Measurements from ENCODE around the gene BPHL. TPM values are rescaled to one million over a fixed set of nuclear protein-coding genes. Genes with fewer than 3 reads are reported as not detected.

BPHL gene
- total RNA-seq, 2 donors from 2014 or later, result 9.1 to 9.2 TPM

GRCh38 chr6:3094815-3095214 lies 23.7 kb upstream of the BPHL start:
- no peaks in the 10 kb centered on the region for H3K4me1 Mint-ChIP-seq
- no peak overlapping the region for H3K4me3 Mint-ChIP-seq
- no peaks in the 10 kb centered on the region for H3K9me3 Mint-ChIP-seq
- H3K27ac Mint-ChIP-seq, result no peak overlapping the region
- peaks cover 66% of the 10 kb centered on the region for H3K36me3 Mint-ChIP-seq (ENCODE audit: low read depth)
- no peak for ATAC-seq (replicated peaks)
- H3K27me3 Mint-ChIP-seq, result no peaks in the 10 kb centered on the region

- Mint-ChIP-seq H3K27ac (no peak overlapping the region), H3K4me1 (no peaks in the 10 kb centered on the region), H3K9me3 (no peaks in the 10 kb centered on the region), H3K4me3 (no peak overlapping the region), H3K36me3 (ENCODE audit: low read depth) (peaks cover 92% of the 10 kb centered on the region), H3K27me3 (no peaks in the 10 kb centered on the region)
- peak; percentile 89 for ATAC-seq (replicated peaks)
These were observed 15.6 kb upstream of the BPHL start for GRCh38 chr6:3102875-3103274.

GRCh38 chr6:3108746-3109414 lies 9.6 kb upstream of the BPHL start:
- H3K9me3 Mint-ChIP-seq, result no peaks in the 10 kb centered on the region
- H3K4me1 Mint-ChIP-seq, result no peaks in the 10 kb centered on the region

GRCh38 chr6:3109761-3110160 lies 8.8 kb upstream of the BPHL start:
- no peak overlapping the region for H3K27ac Mint-ChIP-seq
- no peaks in the 10 kb centered on the region for H3K9me3 Mint-ChIP-seq
- no peak for ATAC-seq (replicated peaks)
- no peak overlapping the region for H3K4me3 Mint-ChIP-seq
- peaks cover 96% of the 10 kb centered on the region for H3K36me3 Mint-ChIP-seq (ENCODE audit: low read depth)
- no peaks in the 10 kb centered on the region for H3K27me3 Mint-ChIP-seq
- H3K4me1 Mint-ChIP-seq, result no peaks in the 10 kb centered on the region

More at GRCh38 chr6:3108746-3109414, 9.6 kb upstream of the BPHL start:
- H3K27me3 Mint-ChIP-seq, result no peaks in the 10 kb centered on the region
- no peak overlapping the region for H3K4me3 Mint-ChIP-seq
- ATAC-seq (replicated peaks), result no peak
- H3K36me3 Mint-ChIP-seq (ENCODE audit: low read depth), result peaks cover 97% of the 10 kb centered on the region
- H3K27ac Mint-ChIP-seq, result peak overlapping the region; percentile 8

GRCh38 chr6:3114377-3114776 lies 4.1 kb upstream of the BPHL start:
- H3K9me3 Mint-ChIP-seq, result no peaks in the 10 kb centered on the region
- peaks cover 12% of the 10 kb centered on the region for H3K4me1 Mint-ChIP-seq
- H3K27me3 Mint-ChIP-seq, result no peaks in the 10 kb centered on the region
- H3K27ac Mint-ChIP-seq, result no peak overlapping the region
- ATAC-seq (replicated peaks), result no peak
- peaks cover 56% of the 10 kb centered on the region for H3K36me3 Mint-ChIP-seq (ENCODE audit: low read depth)
- H3K4me3 Mint-ChIP-seq, result no peak overlapping the region

- Mint-ChIP-seq H3K9me3 (no peaks in the 10 kb centered on the region), H3K4me1 (peaks cover 14% of the 10 kb centered on the region), H3K27ac (peak overlapping the region; percentile 65), H3K4me3 (peak overlapping the region; percentile 82), H3K36me3 (ENCODE audit: low read depth) (peaks cover 21% of the 10 kb centered on the region), H3K27me3 (no peaks in the 10 kb centered on the region)
- no peak for ATAC-seq (replicated peaks)
These were observed 579 bp upstream of the BPHL start for GRCh38 chr6:3117912-3118352.

- H3K27ac Mint-ChIP-seq, result peak overlapping the region; percentile 39
These were observed 671 bp downstream of the BPHL start for GRCh38 chr6:3119040-3119723.

GRCh38 chr6:3120765-3121089 lies 2.2 kb downstream of the BPHL start:
- Mint-ChIP-seq H3K4me3 (no peak overlapping the region), H3K9me3 (no peaks in the 10 kb centered on the region), H3K27ac (no peak overlapping the region), H3K4me1 (peaks cover 14% of the 10 kb centered on the region), H3K27me3 (no peaks in the 10 kb centered on the region), H3K36me3 (ENCODE audit: low read depth) (no peaks in the 10 kb centered on the region)
- no peak for ATAC-seq (replicated peaks)

More at GRCh38 chr6:3119040-3119723, 671 bp downstream of the BPHL start:
- Mint-ChIP-seq H3K9me3 (no peaks in the 10 kb centered on the region), H3K4me1 (peaks cover 14% of the 10 kb centered on the region), H3K4me3 (peak overlapping the region; percentile 82), H3K27me3 (no peaks in the 10 kb centered on the region), H3K36me3 (ENCODE audit: low read depth) (peaks cover 10% of the 10 kb centered on the region)
- ATAC-seq (replicated peaks), result peak; percentile 27

GRCh38 chr6:3122823-3123182 lies 4.3 kb downstream of the BPHL start:
- H3K9me3 Mint-ChIP-seq, result no peaks in the 10 kb centered on the region
- no peak for ATAC-seq (replicated peaks)
- no peaks in the 10 kb centered on the region for H3K27me3 Mint-ChIP-seq
- H3K27ac Mint-ChIP-seq, result no peak overlapping the region
- H3K36me3 Mint-ChIP-seq (ENCODE audit: low read depth), result no peaks in the 10 kb centered on the region
- peaks cover 9% of the 10 kb centered on the region for H3K4me1 Mint-ChIP-seq
- no peak overlapping the region for H3K4me3 Mint-ChIP-seq

- no peak overlapping the region for H3K27ac Mint-ChIP-seq
- H3K9me3 Mint-ChIP-seq, result no peaks in the 10 kb centered on the region
- H3K4me1 Mint-ChIP-seq, result no peaks in the 10 kb centered on the region
- no peaks in the 10 kb centered on the region for H3K27me3 Mint-ChIP-seq
- no peak for ATAC-seq (replicated peaks)
- no peaks in the 10 kb centered on the region for H3K36me3 Mint-ChIP-seq (ENCODE audit: low read depth)
- no peak overlapping the region for H3K4me3 Mint-ChIP-seq
These were observed 6.2 kb downstream of the BPHL start for GRCh38 chr6:3124667-3125066.

- Mint-ChIP-seq H3K27ac (no peak overlapping the region), H3K4me1 (no peaks in the 10 kb centered on the region), H3K4me3 (no peak overlapping the region), H3K27me3 (no peaks in the 10 kb centered on the region), H3K9me3 (no peaks in the 10 kb centered on the region), H3K36me3 (ENCODE audit: low read depth) (peaks cover 6% of the 10 kb centered on the region)
- ATAC-seq (replicated peaks), result no peak
These were observed 7.3 kb downstream of the BPHL start for GRCh38 chr6:3125815-3126214.

- H3K36me3 Mint-ChIP-seq (ENCODE audit: low read depth), result peaks cover 9% of the 10 kb centered on the region
- no peak for ATAC-seq (replicated peaks)
- no peak overlapping the region for H3K27ac Mint-ChIP-seq
- no peaks in the 10 kb centered on the region for H3K9me3 Mint-ChIP-seq
- H3K4me3 Mint-ChIP-seq, result no peak overlapping the region
- no peaks in the 10 kb centered on the region for H3K4me1 Mint-ChIP-seq
- H3K27me3 Mint-ChIP-seq, result no peaks in the 10 kb centered on the region
These were observed 10.0 kb downstream of the BPHL start for GRCh38 chr6:3128356-3129108.

- H3K27me3 Mint-ChIP-seq, result no peaks in the 10 kb centered on the region
- ATAC-seq (replicated peaks), result no peak
- no peak overlapping the region for H3K4me3 Mint-ChIP-seq
- no peak overlapping the region for H3K27ac Mint-ChIP-seq
- H3K36me3 Mint-ChIP-seq (ENCODE audit: low read depth), result peaks cover 9% of the 10 kb centered on the region
- H3K9me3 Mint-ChIP-seq, result no peaks in the 10 kb centered on the region
- no peaks in the 10 kb centered on the region for H3K4me1 Mint-ChIP-seq
These were observed 13.2 kb downstream of the BPHL start for GRCh38 chr6:3131695-3132094.

- Mint-ChIP-seq H3K27ac (no peak overlapping the region), H3K9me3 (no peaks in the 10 kb centered on the region), H3K4me1 (no peaks in the 10 kb centered on the region), H3K4me3 (no peak overlapping the region), H3K27me3 (no peaks in the 10 kb centered on the region), H3K36me3 (ENCODE audit: low read depth) (peaks cover 22% of the 10 kb centered on the region)
- no peak for ATAC-seq (replicated peaks)
These were observed 15.0 kb downstream of the BPHL start for GRCh38 chr6:3133515-3133914.
